HEK293 (cell line): Measurements from ENCODE around the gene SALL1.

Experiments used
- CTCF ChIA-PET: fragments of 350-600 bp; formaldehyde crosslinking; extraction: SDS; loops from one replicate; lab custom pipeline; 2021; ENCODE audit warnings: antibody characterized with exemption; lab: Yijun Ruan, JAX
- POLR2A ChIA-PET: fragments of 300-600 bp; formaldehyde crosslinking; extraction: SDS; loops from one replicate; lab custom pipeline; 2020; ENCODE audit warnings: antibody characterized with exemption, inconsistent platforms; lab: Yijun Ruan, JAX
- H3K27ac ChIP-seq: fragments of 200-500 bp; sonication (Bioruptor generic); 2 replicates; pipeline ENCODE4 v1.5.1; 2014; ENCODE audit warnings: low read depth, low read length, control low read depth, inconsistent platforms; ENCODE audit errors: extremely low read depth
- H3K36me3 ChIP-seq, 2 experiments: fragments of 200-500 bp in 1 of 2; sonication (Bioruptor generic) in 1 of 2; 1 replicate in 1 of 2; 2 replicates in 1 of 2; pipeline ENCODE4 v1.5.1; 2014 to 2017; ENCODE audit warnings: inconsistent platforms in 2 of 2, low read length in 2 of 2; ENCODE audit not compliant: control insufficient read depth in 2 of 2, insufficient read depth in 1 of 2
- H3K4me1 ChIP-seq: fragments of 200-500 bp; sonication (Bioruptor generic); 2 replicates; pipeline ENCODE4 v1.5.1; 2014; ENCODE audit warnings: mild to moderate bottlenecking, low read length, inconsistent platforms; ENCODE audit not compliant: control insufficient read depth, insufficient read depth
- H3K4me3 ChIP-seq: 2 replicates; pipeline ENCODE4 v1.5.1; 2011; ENCODE audit warnings: low read depth, mild to moderate bottlenecking, control low read depth, low read length, moderate library complexity
- H3K9me3 ChIP-seq: fragments of 200-500 bp; sonication (Bioruptor generic); 2 replicates; pipeline ENCODE4 v1.5.1; 2014; ENCODE audit warnings: low read depth, low read length, inconsistent platforms; ENCODE audit not compliant: control insufficient read depth, insufficient read depth
- AEBP2 ChIP-seq: fragments of 450-650 bp; formaldehyde crosslinking; IDR thresholded peaks from 2 replicates; pipeline ENCODE4 v1.5.1; 2016; ENCODE audit warnings: missing biosample characterization, missing genetic modification characterization, borderline replicate concordance
- HOXD13 ChIP-seq: sonication (generic); formaldehyde crosslinking; IDR thresholded peaks from 2 replicates; pipeline ENCODE4 v1.8.0; 2022; ENCODE audit warnings: missing genetic modification reagents, borderline replicate concordance
- MYNN ChIP-seq: fragments of 450-650 bp; formaldehyde crosslinking; IDR thresholded peaks from 2 replicates; pipeline ENCODE4 v1.5.1; 2016; ENCODE audit warnings: missing biosample characterization, missing genetic modification characterization, borderline replicate concordance
- RBAK ChIP-seq: fragments of 450-650 bp; formaldehyde crosslinking; IDR thresholded peaks from 2 replicates; pipeline ENCODE4 v1.5.1; 2016; ENCODE audit warnings: missing biosample characterization, missing genetic modification characterization
- ZBTB11 ChIP-seq: fragments of 450-650 bp; formaldehyde crosslinking; conservative IDR thresholded peaks from 2 replicates; pipeline ENCODE4 v1.5.1; 2016; ENCODE audit warnings: low read depth, missing biosample characterization, missing genetic modification characterization
- ZBTB8A ChIP-seq: fragments of 450-650 bp; formaldehyde crosslinking; IDR thresholded peaks from 2 replicates; pipeline ENCODE4 v1.5.1; 2016; ENCODE audit warnings: missing biosample characterization, missing genetic modification characterization
- ZFP37 ChIP-seq: fragments of 450-650 bp; formaldehyde crosslinking; IDR thresholded peaks from 2 replicates; pipeline ENCODE4 v1.5.1; 2016; ENCODE audit warnings: missing biosample characterization, missing genetic modification characterization
- ZNF146 ChIP-seq: fragments of 450-650 bp; formaldehyde crosslinking; IDR thresholded peaks from 2 replicates; pipeline ENCODE4 v1.5.1; 2016; ENCODE audit warnings: missing biosample characterization, missing genetic modification characterization
- ZNF398 ChIP-seq: fragments of 450-650 bp; formaldehyde crosslinking; IDR thresholded peaks from 2 replicates; pipeline ENCODE4 v1.5.1; 2017; ENCODE audit warnings: missing biosample characterization, missing genetic modification characterization
- ZNF48 ChIP-seq: fragments of 450-650 bp; formaldehyde crosslinking; IDR thresholded peaks from 2 replicates; pipeline ENCODE4 v1.5.1; 2016; ENCODE audit warnings: missing biosample characterization, missing genetic modification characterization
- ZNF548 ChIP-seq: fragments of 450-650 bp; formaldehyde crosslinking; IDR thresholded peaks from 2 replicates; pipeline ENCODE4 v1.5.1; 2016; ENCODE audit warnings: missing biosample characterization, missing genetic modification characterization
- ZNF610 ChIP-seq: fragments of 450-650 bp; formaldehyde crosslinking; IDR thresholded peaks from 2 replicates; pipeline ENCODE4 v1.5.1; 2016; ENCODE audit warnings: missing biosample characterization, missing genetic modification characterization, borderline replicate concordance
- ZNF791 ChIP-seq: fragments of 450-650 bp; formaldehyde crosslinking; IDR thresholded peaks from 2 replicates; pipeline ENCODE4 v1.5.1; 2016; ENCODE audit warnings: missing biosample characterization, missing genetic modification characterization
- ZSCAN16 ChIP-seq: fragments of 450-650 bp; formaldehyde crosslinking; IDR thresholded peaks from 2 replicates; pipeline ENCODE4 v1.5.1; 2016; ENCODE audit warnings: missing biosample characterization, missing genetic modification characterization
- ZSCAN5A ChIP-seq: fragments of 450-650 bp; formaldehyde crosslinking; IDR thresholded peaks from 2 replicates; pipeline ENCODE4 v1.5.1; 2016; ENCODE audit warnings: missing biosample characterization, missing genetic modification characterization
- TF ChIP-seq, protein P1 (sequence below): fragments of 450-650 bp; formaldehyde crosslinking; IDR thresholded peaks from 2 replicates; pipeline ENCODE4 v1.5.1; 2016; ENCODE audit warnings: missing biosample characterization, missing genetic modification characterization
- TF ChIP-seq, protein P2 (sequence below): IDR thresholded peaks from 2 replicates; pipeline ENCODE4 v1.6.1; 2011; ENCODE audit warnings: mild to moderate bottlenecking, low read depth, low read length, borderline replicate concordance
- TF ChIP-seq, protein P3 (sequence below): fragments of 450-650 bp; formaldehyde crosslinking; IDR thresholded peaks from 2 replicates; pipeline ENCODE4 v1.5.1; 2016; ENCODE audit warnings: missing biosample characterization, missing genetic modification characterization

Gene SALL1

GRCh38 chr16:51125992-51126391, 25.1 kb downstream of the SALL1 start:
- no peaks in the 10 kb centered on the region for H3K9me3 ChIP-seq
- ChIA-PET POLR2A (interaction anchor here (0.6 kb wide), 1 partner anchor 616 kb away, joined by 4 read pairs; no protein-coding TSS in a partner anchor), CTCF (interaction anchor here (0.7 kb wide), 1 partner anchor 1004 kb away, joined by 5 read pairs; no protein-coding TSS in a partner anchor)
- 0 out of 2 replicates have a peak, but pooled peaks cover 2% of the 10 kb centered on the region for H3K4me1 ChIP-seq
- H3K36me3 ChIP-seq, result no peaks in the 10 kb centered on the region
- TF ChIP-seq, protein P1, sequence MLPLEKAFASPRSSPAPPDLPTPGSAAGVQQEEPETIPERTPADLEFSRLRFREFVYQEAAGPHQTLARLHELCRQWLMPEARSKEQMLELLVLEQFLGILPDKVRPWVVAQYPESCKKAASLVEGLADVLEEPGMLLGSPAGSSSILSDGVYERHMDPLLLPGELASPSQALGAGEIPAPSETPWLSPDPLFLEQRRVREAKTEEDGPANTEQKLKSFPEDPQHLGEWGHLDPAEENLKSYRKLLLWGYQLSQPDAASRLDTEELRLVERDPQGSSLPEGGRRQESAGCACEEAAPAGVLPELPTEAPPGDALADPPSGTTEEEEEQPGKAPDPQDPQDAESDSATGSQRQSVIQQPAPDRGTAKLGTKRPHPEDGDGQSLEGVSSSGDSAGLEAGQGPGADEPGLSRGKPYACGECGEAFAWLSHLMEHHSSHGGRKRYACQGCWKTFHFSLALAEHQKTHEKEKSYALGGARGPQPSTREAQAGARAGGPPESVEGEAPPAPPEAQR (tag by site-specific recombination), result no peak
- TF ChIP-seq ZNF791 (tag by site-specific recombination) (no peak), ZFP37 (tag by site-specific recombination) (no peak), MYNN (tag by site-specific recombination) (no peak), RBAK (no peak), AEBP2 (tag by site-specific recombination) (no peak)
- TF ChIP-seq, protein P2, sequence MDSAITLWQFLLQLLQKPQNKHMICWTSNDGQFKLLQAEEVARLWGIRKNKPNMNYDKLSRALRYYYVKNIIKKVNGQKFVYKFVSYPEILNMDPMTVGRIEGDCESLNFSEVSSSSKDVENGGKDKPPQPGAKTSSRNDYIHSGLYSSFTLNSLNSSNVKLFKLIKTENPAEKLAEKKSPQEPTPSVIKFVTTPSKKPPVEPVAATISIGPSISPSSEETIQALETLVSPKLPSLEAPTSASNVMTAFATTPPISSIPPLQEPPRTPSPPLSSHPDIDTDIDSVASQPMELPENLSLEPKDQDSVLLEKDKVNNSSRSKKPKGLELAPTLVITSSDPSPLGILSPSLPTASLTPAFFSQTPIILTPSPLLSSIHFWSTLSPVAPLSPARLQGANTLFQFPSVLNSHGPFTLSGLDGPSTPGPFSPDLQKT, result no peak
- no peak overlapping the region for H3K27ac ChIP-seq
- no peak overlapping the region for H3K4me3 ChIP-seq

DNA sequence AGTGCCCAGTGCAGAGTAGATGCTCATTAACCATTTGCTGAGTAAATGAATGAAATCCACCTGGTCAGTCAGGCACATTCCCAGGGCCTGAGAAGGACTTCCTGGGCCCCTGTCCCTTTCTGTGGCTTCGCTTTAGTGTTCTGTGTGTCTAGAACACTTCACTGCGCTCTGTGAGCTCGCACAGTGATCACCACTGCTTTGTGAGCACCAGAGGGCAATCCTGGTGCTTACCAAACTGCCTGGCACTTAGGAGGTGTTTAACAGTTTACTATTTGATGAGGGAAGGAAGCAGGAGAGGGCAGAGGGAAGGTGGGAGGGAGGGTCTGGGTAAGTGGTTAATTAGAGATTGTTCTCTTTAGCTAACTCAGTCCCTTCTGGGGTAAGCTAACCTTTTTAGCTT, 26.2 kb downstream of the SALL1 start:
- no peaks in the 10 kb centered on the region for H3K36me3 ChIP-seq
- no peak overlapping the region for H3K4me3 ChIP-seq
- no peak overlapping the region for H3K27ac ChIP-seq
- POLR2A ChIA-PET, result interaction anchor here (0.7 kb wide), 1 partner anchor 18 kb away, joined by 5 read pairs; no protein-coding TSS in a partner anchor
- TF ChIP-seq ZSCAN16 (peak; percentile 68; the same call in 1 of the 2 replicates), ZNF146 (tag by site-specific recombination) (no peak)
- TF ChIP-seq, protein P3, sequence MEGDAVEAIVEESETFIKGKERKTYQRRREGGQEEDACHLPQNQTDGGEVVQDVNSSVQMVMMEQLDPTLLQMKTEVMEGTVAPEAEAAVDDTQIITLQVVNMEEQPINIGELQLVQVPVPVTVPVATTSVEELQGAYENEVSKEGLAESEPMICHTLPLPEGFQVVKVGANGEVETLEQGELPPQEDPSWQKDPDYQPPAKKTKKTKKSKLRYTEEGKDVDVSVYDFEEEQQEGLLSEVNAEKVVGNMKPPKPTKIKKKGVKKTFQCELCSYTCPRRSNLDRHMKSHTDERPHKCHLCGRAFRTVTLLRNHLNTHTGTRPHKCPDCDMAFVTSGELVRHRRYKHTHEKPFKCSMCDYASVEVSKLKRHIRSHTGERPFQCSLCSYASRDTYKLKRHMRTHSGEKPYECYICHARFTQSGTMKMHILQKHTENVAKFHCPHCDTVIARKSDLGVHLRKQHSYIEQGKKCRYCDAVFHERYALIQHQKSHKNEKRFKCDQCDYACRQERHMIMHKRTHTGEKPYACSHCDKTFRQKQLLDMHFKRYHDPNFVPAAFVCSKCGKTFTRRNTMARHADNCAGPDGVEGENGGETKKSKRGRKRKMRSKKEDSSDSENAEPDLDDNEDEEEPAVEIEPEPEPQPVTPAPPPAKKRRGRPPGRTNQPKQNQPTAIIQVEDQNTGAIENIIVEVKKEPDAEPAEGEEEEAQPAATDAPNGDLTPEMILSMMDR (tag by site-specific recombination), result peak; percentile 8; the same call in 1 of the 2 replicates
- H3K9me3 ChIP-seq, result no peaks in the 10 kb centered on the region
- CTCF ChIA-PET, result no interaction called here
- H3K4me1 ChIP-seq, result 0 out of 2 replicates have a peak, but pooled peaks cover 2% of the 10 kb centered on the region

- CTCF ChIA-PET, result no interaction called here
- Histone ChIP-seq H3K27ac (no peak overlapping the region), H3K36me3 (no peaks in the 10 kb centered on the region), H3K4me1 (no peaks in the 10 kb centered on the region), H3K4me3 (no peak overlapping the region), H3K9me3 (no peaks in the 10 kb centered on the region)
- POLR2A ChIA-PET, result no interaction called here
- no peak for TF ChIP-seq HOXD13
- no peak for TF ChIP-seq ZBTB8A (tag by site-specific recombination)
- no peak for TF ChIP-seq ZNF398 (tag by site-specific recombination)
- no peak for TF ChIP-seq MYNN (tag by site-specific recombination)
- no peak for TF ChIP-seq ZNF48 (tag by site-specific recombination)
- no peak for TF ChIP-seq ZNF610
- no peak for TF ChIP-seq ZSCAN5A
- TF ChIP-seq ZNF548 (tag by site-specific recombination), result no peak
- TF ChIP-seq ZBTB11 (tag by site-specific recombination), result no peak
Observed at GRCh38 chr16:51121850-51122249, 29.2 kb downstream of the SALL1 start.
